HG02623 (cell line): ENCODE measurements around the gene PHACTR2.
"Not testable (repeated sequence)": the region's sequence is repeated elsewhere in the genome, so short reads cannot be mapped to it uniquely, and the experiment has no call there.

ENCODE experiments used
- ATAC-seq: cut with Tn5 transposase; IDR thresholded peaks from one replicate; pipeline ENCODE4 v1.9.1; 2021; ENCODE audit warnings: moderate library complexity; ENCODE audit not compliant: unreplicated experiment

Gene PHACTR2

DNA sequence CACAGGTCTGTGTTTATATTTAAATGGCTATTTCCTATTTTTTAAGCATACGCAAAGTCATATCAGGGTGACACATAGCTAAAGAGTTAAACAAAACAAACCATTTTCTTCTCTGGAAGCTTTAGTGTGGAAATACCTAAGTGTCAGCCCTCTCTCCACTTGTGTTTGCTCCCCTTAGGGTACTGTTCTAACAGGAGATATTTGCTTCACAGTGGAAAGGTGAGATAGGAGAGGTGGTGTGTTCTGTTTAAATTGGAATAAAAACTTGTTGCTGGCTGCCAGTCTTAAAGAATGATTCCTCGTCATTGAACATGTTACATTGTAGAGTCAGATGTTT is 18.9 kb downstream of the PHACTR2 start:
- ATAC-seq, result no peak

DNA sequence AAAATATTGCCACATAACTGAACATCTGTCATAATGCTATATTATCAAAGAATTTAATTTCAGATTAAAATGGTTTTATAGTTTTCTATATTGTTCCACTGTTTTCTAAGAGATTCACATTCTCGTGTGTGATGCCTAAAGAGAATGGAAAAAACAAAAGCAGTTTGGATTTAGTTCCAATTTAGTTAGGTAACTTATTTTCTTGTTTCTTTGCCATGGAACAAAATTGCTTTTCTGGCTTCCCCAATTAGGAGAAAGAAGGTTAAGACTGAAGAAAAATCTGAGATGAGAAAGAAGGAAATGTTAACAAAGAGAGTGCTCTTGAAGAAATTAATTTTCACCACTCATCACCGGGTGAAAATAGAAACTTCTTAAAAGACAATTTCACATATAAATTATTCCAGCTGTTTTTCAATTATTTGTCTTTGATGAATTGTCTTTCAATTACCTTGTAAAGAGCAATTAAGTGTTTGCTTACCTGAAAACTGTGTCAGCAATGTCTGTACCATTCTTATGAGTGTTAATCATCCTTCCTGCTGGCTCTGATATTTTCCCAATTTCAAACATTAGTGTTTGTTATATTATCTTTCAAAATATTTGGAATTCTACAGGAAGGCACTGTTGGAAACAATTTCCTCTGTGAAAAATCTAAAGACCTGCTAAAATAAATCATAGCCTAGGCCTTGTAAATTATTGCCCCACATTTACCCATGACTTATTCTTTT is 19.5 kb downstream of the PHACTR2 start:
- ATAC-seq, result no peak

DNA sequence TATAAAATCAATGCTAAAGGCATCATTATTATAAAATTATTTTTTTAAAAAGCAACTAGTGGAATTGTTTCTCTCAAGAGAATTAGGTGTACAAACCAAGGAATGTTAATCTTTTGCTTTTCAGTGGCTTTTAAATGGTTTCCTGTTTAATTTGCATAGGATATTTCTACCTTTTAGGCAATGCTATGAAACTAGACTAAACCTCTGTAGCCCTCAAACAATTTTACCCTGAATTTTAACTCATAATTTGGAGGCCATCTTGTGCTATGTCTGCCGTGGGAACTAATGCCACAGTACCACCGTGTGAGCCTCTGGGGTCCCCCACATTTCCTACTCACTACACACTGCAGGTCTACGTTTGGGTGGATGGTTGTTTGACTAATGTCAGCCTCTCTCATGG is 20.6 kb downstream of the PHACTR2 start:
- no peak for ATAC-seq

DNA sequence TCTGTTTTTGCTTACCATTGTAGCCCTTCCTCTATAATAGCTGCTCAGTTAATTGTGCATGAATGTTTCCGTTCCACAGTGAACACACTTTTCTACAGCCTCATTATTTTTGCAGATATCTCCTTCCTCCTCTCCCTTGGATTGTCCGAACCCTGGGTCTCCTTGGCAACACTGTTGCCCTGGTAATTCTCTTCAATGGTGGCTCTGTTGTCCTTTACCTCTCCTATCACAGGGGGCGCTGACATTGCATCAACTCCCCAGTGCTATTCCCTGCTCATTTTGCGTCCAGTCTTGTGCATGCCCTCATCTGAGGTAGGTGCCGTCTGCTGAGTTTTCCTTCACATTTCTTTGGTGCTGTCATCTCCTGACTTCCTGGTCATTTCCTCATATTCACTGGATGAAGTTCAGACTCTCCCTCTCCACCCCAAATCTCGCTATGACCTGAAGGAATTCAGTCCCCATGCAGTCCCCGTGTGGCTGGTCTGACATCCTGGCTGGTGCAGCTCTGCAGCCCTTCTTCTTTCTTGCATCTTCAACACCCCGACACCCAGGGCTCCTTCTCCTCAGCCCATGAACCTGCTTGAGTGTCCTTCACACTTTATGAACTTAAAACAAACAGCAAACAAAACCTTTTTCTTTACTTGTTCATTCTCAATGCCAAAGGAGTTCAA is 21.1 kb downstream of the PHACTR2 start:
- no peak for ATAC-seq

DNA sequence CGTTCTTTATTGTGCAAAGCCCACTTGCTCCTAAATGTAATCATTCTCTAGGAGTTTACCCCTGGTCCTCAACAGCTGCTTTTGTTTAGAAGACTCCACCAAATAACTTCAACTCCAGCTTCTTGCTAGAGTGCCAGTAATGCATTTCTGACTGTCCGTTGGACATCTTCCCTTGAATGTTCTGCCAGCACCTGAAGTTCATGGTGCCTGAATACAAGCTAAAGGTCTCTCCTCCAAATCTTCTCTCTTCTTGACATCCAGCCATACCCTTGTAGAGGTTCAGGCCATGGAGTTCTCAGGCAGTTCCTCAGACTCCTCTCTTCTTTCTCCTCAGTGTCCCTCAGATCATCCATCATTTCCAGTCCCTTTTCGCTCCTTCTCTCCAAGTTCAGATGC is 21.7 kb downstream of the PHACTR2 start:
- no peak for ATAC-seq

DNA sequence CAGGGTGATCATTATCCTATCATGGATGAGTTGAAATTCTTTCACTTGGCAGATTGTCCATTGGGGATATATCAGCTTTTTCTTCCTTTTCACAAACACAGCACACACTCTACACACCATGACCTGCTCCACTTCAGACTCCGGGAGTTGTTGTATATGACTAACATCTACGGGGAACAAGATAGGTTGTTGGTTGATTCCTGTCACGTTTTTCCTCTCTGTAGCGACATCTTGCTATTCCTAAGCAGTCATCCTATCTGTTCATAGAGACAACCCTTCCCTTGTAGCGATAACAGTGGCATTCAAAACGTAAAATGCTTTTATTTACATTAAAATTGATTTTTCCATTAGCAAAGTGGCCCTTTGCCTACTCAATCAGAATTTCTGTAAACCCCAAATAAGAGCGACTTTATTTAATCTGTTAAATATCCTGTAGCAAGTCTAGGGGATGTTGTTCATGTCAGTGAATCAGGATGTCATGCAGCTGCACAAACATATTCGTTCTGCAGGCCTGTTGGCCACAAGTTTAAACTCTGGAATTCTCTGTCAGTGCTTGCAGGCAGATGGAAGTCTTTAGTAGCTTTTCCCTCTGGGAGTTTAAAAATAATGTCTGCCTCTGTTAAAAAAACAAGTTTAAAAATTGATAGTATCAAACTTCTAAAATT is 23.1 kb downstream of the PHACTR2 start:
- no peak for ATAC-seq

DNA sequence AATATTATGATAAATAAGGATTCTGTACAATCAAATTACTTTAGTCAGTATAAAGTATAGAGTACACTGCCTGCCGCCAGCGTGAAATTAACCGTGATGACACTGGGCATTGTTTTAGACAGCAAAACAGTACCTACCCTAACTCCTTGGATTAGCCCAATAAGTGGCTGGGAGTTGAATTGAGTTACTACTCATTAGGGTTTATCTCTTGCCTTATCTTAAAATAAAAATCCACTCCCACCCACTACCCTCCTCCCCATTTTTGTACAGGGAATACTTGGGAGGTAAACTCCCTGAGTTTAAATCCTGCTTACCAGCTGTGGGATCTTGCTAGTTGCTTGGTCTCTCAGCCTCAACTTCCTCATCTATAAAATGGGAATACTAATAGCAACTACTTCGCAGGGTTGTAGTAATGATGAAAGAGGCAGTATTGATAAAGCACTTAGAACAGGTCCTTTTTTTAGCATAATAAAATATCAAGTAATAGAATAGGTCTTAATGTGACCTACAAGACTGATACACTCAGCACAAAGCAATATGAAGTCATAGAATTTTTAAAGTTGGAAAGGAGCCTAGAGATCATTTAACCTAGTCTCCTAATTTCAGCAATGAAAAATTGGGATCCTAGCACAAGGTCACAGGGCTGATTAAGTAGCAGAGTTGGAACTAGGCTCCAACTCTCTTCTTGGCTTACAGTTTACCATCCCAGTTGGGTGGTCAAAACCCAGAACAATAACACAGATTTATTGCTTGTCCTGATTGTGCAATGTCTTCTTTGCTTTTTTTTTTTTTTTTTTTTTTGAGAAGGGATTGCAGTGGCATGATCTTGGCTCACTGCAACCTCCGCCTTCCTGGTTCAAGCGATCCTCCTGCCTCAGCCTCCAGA is 23.8 kb downstream of the PHACTR2 start:
- no peak for ATAC-seq

DNA sequence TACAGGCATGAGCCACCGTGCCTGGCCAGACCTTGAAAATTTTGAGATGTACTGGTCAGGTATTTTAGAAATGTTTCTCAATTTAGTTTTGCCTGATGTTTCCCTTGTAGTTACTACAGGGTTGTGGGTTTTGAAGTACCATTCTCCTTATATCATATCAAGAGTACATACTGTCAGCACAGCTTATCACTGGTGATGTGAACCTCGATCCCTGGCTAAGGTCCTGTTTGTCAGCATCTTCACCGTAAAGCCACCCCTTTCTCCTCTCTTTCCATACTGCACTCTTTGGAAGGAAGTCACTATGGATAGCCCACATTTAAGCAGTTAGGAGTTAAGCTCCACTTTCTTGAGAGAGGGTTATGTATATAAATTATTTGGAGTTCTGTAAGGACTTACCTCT is 27.8 kb downstream of the PHACTR2 start:
- no peak for ATAC-seq

DNA sequence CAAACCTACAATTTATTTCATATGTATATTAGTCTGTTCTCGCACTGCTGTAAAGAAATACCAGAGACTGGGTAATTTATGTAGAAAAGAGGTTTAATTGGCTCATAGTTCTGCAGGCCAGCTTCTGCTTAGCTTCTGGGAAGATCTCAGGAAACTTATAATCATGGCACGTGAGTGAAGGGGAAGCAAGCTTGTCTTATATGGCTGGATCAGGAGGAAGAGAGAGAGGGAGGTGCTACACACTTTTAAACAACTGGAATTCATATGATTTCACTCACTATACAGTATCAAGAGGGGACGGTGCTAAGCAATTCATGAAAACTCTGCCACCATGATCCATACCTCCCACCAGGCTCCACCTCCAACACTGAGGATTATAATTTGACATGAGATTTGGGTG is 29.9 kb downstream of the PHACTR2 start:
- ATAC-seq, result no peak

DNA sequence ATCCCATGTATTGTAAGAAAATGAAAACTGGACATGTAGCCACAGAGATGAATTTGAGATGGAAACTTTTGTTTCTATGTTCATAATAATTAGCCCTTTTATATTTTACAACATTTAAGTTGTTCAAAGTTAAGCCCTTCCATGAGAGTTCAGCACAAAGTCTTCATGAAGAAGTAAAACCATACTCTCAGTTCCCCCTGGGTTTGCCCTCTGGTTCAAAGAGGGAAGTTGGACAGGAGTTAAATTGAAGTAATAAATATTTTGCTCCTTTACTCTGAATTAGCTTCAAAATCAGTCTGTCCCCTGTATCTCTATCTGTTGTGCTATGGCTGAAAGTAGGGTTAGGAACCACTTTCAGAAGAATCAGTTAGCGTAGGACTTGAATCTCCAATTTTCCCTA is 31.1 kb downstream of the PHACTR2 start:
- no peak for ATAC-seq

DNA sequence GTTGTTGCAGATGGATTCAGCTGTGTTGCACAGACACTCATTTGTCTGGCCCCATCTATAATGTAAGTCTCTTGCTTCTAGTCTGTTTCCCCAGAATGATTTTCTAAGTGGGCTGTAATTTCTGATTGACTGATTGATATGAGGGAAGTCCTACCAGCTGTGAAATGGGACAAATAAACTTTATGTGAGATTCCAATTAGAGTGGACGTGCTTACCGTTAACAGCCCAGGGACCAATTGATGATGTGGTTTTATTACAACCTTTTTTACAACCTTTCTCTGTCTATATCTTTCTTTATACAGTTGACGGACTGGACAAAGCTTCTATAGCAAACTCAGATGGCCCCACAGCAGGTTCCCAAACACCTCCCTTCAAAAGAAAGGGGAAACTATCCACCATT is 33.9 kb downstream of the PHACTR2 start:
- no peak for ATAC-seq

DNA sequence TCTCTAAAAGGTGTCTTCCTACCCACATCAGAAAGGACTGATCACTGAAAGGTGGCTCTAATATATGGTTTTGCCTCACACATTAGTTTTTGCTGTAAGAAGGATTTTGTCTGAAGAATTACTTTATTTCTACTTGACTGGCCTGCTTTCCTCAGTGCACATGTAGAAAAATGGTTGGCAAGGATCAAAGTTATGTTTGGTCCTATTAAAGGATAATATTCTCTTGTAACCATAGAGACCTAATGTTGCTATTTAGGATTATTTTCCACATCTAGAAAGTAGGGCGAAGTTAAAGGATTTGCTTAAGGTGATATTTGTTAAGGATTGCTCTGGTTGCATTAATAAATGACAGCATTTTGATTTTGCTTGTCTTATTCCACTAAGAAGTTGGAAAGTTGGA is 40.7 kb downstream of the PHACTR2 start:
- ATAC-seq, result no peak

DNA sequence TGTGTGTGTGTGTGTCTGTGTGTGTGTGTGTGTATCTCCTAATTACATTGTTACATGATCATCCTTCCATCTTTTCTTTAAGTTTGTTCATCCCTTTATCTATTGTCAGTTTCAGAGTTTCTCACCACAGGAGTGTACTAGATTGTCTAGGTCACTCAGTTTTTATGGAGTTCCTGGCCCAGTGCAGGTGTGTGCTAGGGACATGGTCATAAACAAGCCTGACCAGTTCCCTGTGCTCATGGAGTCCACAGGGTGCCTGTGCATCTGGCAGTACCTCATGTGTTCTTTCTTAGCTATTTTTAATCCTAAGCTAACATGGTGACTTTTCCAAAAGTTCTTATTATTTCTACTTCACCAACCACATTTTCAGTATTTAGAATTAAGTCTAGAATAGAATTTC is 43.9 kb downstream of the PHACTR2 start:
- ATAC-seq, result no peak

DNA sequence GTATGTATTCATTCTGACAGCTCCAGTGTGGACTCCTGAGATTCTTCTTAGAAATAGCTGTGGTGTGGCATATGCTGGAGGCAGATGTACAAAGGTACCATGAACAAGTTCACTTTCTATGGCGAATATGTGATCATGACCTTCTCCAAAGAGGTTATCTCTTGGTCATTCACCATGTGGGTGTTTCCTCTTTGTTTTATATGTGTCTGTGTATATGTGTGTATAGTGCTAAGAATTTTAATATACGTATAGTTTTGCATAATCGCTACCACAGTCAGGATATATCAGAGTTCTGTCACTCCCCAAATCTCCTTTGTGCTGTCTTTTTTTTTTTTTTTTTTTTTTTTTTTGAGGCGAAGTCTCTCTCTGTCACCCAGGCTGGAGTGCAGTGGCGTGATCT is 47.1 kb downstream of the PHACTR2 start:
- ATAC-seq, result no peak

DNA sequence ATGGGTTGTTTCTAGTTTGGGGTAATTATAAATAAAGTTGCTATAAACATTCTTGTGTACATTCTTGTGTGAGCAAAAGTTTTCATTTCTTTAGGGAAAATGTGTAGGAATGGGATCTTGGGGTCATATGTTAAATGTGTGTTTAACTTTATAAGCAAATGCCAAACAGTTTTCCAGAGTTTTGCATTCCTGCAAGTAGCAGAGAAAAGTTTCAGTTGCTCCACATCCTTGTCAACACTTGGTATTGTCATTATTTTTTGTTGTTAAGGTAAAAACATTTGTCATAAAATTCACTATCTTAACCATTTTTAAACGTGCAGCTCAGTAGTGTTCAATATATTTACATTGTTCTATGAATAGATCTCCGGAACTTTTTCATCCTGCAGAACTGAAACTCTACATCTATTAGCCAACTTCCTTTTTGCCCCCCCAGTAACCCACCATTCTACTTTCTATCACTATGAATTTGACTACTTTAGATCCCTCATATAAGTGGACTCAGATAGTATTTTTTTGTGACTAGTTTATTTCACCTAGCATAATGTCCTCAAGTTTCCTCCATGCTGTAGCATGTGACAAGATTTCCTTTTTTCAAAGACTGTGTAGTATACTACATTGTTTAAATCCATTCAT is 48.4 kb downstream of the PHACTR2 start:
- ATAC-seq, result no peak

DNA sequence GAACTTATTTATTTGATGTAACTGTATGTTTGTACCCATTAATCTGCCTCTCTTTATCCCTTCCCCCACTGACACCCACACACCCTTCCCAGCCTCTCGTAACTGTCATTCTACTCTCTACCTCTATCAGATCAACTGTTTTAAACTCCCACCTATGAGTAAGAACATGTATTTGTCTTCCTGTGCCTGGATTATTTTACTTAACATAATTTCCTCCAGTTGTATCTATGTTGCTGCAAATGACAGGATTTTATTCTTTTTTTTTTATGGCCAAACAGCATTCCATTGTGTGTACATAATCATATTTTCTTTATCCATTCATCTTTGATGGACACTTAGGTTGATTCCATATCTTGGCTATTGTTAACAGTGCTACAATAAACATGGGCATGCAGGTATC is 49.3 kb downstream of the PHACTR2 start:
- ATAC-seq, result no peak

DNA sequence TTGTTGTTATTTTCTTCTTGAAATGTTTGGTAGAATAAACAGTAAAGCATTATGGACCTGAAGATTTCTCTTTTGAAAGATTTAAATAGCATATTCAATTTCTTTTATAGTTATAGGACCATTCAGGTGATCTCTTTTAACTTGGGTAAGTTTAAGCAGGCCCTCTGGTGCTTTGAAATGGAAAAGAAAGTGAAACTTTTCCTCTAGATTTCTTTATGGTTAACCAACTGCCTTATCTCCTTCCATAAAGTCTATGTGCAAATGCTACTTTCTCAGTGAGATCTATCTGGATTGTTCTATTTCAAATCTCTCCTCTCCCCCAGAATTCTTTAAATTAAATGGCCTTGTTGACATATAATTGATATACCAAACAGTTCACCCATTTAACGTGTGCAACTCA is 54.0 kb downstream of the PHACTR2 start:
- ATAC-seq, result no peak

DNA sequence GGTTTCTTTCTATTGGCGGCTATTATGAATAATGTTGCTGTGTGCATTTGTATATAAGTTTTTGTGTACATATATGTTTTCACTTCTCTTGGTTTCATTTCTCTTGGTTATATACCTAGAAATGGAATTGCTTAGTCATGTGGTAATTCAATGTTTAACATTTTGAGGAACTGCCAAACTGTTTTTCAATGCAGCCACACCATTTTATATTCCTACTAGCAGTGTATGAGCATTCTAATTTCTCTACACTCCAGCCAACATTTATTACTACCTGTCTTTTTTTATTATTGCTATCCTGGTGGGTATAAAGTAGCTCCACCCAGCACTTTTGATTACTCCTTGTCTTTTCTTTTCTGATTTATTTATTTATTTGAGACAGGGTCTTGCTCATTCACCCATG is 54.8 kb downstream of the PHACTR2 start:
- no peak for ATAC-seq

DNA sequence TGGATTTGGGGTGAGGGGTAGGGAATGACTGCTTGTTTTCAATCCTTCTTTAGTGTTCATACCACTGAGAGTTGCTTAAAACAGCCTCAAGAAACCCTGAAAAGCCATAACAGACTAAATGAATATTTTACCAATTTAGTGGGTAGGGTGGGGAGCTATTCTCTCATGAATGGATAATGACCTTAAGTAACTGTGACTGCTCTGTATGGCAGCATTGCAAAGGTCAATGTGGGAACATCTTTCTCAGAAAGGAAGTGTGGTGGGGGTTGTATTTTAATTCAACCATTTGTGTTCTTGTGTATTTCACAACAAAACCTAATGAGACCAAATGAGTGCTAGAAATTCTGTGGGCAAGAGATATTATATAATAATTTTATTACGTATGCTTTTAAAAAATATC is 55.7 kb downstream of the PHACTR2 start:
- no peak for ATAC-seq

DNA sequence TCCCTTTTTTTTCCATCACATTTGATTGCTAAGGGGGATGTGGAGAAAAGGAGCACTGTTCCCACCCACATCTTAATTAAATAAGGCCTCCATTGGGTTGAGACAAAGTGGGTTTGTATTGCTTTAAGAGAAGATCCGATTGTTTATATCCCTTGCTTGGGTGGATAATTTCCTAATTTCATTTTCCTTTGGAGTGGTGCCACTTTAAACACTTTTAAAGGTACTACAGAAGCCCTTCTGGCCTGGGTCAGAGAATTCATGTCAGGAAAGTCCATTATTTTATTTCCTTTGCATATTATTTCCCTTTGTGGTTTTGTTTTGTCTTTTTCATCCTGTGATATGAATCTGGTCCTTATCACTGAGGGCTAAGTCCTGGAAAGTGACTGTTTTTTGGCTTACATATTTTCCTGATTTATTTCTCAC is 56.9 kb downstream of the PHACTR2 start:
- no peak for ATAC-seq

DNA sequence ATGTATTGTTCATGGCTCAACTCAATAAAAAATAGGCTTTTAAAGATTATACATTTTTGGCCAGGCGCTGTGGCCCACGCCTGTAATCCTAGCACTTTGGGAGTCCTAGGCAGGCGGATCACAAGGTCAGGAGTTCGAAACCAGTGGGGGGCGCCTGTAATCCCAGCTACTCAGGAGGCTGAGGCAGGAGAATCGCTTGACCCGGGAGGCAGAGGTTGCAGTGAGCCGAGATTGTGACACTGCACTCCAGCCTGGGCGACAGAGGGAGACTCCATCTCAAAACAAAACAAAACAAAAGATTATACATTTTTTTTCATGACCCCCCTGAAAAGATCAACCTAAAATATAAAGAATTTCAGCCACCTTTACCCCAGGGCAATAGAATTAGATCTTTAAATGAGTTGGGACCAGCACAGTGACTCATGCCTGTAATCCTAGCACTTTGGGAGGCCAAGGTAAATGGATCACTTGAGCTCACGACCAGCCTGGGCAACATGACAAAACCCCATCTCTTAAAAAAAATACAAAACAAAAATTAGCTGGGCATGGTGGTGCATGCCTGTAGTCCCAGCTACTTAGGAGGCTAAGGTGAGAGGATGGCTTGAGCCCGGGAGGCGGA is 60.4 kb downstream of the PHACTR2 start:
- not testable (repeated sequence) for ATAC-seq
